Spleen (tissue), 7 donors: ENCODE data around the gene MPPED2.

Experiments
- POLR2A ChIP-seq, 3 donors: fragments of 450-650 bp; IDR thresholded peaks; one replicate each; pipeline ENCODE4 v1.5.1; 2017; ENCODE audit warnings: antibody characterized with exemption in 3 of 3, mild to moderate bottlenecking in 1 of 3
- POLR2AphosphoS5 ChIP-seq, 3 donors: sonication (generic); formaldehyde crosslinking; IDR thresholded peaks; one replicate each; pipeline ENCODE4 v1.5.1; 2017; ENCODE audit warnings: antibody characterized with exemption in 3 of 3
- TF ChIP-seq, protein P1 (sequence below), 11 experiments: fragments of 200-600 bp in 7 of 11; fragments of 450-650 bp in 4 of 11; sonication (generic) in 4 of 11; IDR thresholded peaks in 8 of 11; conservative IDR thresholded peaks in 3 of 11; 1 replicate in 7 of 11; 2 replicates in 4 of 11; pipeline versions ENCODE4 v1.4.0 to v1.8.0; 2016 to 2021; ENCODE audit warnings: antibody characterized with exemption in 11 of 11, inconsistent platforms in 4 of 11, mild to moderate bottlenecking in 1 of 11
- donor health status: DM: no; HTN: no; CAD: no; lungs with moderate emphysema.
- donor health status: DM: no; HTN: no; CAD: no.
- donor health status: DM: no; HTN: no; CAD: no.

DNA sequence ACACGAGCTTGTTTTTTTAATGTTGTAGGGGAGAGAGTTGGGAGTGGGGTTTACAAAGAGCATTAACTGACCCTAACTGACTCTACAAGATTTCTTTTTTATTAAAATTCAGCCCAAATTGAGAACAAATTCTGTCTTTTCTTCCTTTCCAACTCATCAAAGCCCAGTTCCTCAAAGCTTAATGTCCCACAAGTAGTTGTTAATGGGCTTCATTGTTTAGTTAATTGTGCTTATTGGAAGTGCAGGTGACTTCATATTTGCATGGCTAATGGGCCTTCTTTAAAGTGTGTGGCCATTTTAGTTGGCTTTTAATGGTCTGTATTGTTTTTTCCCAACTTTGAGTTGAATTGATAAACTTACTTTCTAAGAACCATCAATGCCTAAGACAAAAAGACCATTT lies 39.8 kb downstream of the MPPED2 start:
- TF ChIP-seq, protein P1, sequence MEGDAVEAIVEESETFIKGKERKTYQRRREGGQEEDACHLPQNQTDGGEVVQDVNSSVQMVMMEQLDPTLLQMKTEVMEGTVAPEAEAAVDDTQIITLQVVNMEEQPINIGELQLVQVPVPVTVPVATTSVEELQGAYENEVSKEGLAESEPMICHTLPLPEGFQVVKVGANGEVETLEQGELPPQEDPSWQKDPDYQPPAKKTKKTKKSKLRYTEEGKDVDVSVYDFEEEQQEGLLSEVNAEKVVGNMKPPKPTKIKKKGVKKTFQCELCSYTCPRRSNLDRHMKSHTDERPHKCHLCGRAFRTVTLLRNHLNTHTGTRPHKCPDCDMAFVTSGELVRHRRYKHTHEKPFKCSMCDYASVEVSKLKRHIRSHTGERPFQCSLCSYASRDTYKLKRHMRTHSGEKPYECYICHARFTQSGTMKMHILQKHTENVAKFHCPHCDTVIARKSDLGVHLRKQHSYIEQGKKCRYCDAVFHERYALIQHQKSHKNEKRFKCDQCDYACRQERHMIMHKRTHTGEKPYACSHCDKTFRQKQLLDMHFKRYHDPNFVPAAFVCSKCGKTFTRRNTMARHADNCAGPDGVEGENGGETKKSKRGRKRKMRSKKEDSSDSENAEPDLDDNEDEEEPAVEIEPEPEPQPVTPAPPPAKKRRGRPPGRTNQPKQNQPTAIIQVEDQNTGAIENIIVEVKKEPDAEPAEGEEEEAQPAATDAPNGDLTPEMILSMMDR (IDR thresholded peaks at IDR 0.05 in 8 of 11, conservative IDR thresholded peaks at IDR 0.05 in 3 of 11), result no peak
- TF ChIP-seq POLR2AphosphoS5 (IDR thresholded peaks at IDR 0.05) (no peak), POLR2A (IDR thresholded peaks at IDR 0.05) (no peak)
